HFFc6 (cell line): Measurements from ENCODE around the gene NECAB3. TPM values are rescaled to one million over a fixed set of nuclear protein-coding genes. Genes with fewer than 3 reads are reported as not detected.

Source experiments
- DNase-seq: peaks from one replicate; pipeline ENCODE4 v3.0.0-alpha.2; 2018
- H3K27ac Mint-ChIP-seq: 2 replicates; pipeline ENCODE4 v1.8.0; 2020; ENCODE audit warnings: mild to moderate bottlenecking, mixed read lengths
- H3K27me3 Mint-ChIP-seq: 2 replicates; pipeline ENCODE4 v1.8.0; 2021; ENCODE audit warnings: mild to moderate bottlenecking, moderate library complexity, mixed read lengths; ENCODE audit not compliant: insufficient read depth
- H3K36me3 Mint-ChIP-seq: 2 replicates; pipeline ENCODE4 v1.8.0; 2021; ENCODE audit warnings: low read depth, mixed read lengths
- H3K4me1 Mint-ChIP-seq: 2 replicates; pipeline ENCODE4 v1.8.0; 2020; ENCODE audit warnings: low read depth, mixed read lengths
- H3K4me3 Mint-ChIP-seq: 2 replicates; pipeline ENCODE4 v1.8.0; 2020; ENCODE audit warnings: mild to moderate bottlenecking, moderate library complexity, mixed read lengths
- H3K9me3 Mint-ChIP-seq: 2 replicates; pipeline ENCODE4 v1.8.0; 2020; ENCODE audit warnings: mild to moderate bottlenecking, mixed read lengths
- total RNA-seq, 6 experiments: library from RNA; stranded (reverse); fragmentation: NEBNext Ultra II Directional; extraction: Animal tissue kit (Norgen Biotek cat#: 25700); gene quantifications; 2 replicates in 1 of 6; 3 replicates in 5 of 6; pipeline ENCODE4 v1.2.3, GENCODE V29; 2021
- TF ChIP-seq, protein P1 (sequence below): fragments of 200-600 bp; sonication (generic); IDR thresholded peaks from 2 replicates; pipeline ENCODE4 v1.5.0; 2021; ENCODE audit warnings: antibody characterized with exemption, mild to moderate bottlenecking

Gene NECAB3
- total RNA-seq, 6 experiments from 2014 or later = 24.9 to 30.0 (median 27.0) TPM

DNA sequence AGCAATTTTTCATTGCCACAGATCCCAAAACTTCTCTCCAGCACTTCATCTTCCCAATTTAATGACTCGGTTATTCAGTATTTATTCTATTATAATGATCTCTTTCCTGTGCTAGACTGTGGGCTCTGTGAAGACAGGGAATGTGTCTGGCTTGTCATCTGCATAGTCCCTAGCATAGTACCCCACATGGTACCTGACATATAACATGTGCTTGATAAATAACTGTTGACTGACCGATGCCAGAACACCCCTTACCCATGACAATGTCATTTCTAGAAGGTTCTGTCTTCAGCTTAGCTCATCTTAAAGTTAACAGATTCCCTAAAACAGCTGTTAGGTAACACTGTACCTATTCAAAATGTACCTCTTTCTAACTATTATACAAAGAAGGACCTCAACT is 42.3 kb upstream of the NECAB3 start:
- Mint-ChIP-seq H3K27ac (no peak overlapping the region), H3K4me1 (peaks cover 18% of the 10 kb centered on the region), H3K4me3 (no peak overlapping the region), H3K9me3 (peaks cover 4% of the 10 kb centered on the region; the same call in 1 of the 2 replicates), H3K27me3 (peaks cover 4% of the 10 kb centered on the region), H3K36me3 (peaks cover 8% of the 10 kb centered on the region)
- no peak for DNase-seq
- TF ChIP-seq, protein P1, sequence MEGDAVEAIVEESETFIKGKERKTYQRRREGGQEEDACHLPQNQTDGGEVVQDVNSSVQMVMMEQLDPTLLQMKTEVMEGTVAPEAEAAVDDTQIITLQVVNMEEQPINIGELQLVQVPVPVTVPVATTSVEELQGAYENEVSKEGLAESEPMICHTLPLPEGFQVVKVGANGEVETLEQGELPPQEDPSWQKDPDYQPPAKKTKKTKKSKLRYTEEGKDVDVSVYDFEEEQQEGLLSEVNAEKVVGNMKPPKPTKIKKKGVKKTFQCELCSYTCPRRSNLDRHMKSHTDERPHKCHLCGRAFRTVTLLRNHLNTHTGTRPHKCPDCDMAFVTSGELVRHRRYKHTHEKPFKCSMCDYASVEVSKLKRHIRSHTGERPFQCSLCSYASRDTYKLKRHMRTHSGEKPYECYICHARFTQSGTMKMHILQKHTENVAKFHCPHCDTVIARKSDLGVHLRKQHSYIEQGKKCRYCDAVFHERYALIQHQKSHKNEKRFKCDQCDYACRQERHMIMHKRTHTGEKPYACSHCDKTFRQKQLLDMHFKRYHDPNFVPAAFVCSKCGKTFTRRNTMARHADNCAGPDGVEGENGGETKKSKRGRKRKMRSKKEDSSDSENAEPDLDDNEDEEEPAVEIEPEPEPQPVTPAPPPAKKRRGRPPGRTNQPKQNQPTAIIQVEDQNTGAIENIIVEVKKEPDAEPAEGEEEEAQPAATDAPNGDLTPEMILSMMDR = no peak

DNA sequence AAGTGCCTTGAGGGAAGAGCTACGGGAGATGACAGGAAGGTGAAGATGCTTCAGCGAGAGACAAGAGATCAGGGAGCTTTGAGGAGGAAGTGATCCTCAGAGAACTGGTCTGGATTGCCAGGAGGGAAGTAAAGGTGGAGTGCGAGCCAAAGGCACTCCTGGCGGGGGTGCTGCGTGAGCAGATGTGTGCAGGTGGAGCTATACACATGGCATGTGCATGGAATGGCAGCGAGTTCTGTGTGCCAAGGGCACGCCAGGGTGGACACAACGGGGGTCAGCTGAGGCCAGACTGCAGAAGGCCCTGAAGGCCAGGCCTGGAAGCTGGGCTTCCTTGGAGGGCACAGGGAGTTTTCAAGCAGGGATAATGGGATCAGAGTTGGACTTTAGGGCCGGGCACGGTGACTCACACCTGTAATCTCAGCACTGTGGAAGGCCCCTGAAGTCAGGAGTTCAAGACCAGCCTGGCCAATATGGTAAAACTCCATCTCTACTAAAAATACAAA is 39.7 kb upstream of the NECAB3 start:
- Mint-ChIP-seq H3K4me3 (no peak overlapping the region), H3K27me3 (no peaks in the 10 kb centered on the region), H3K4me1 (no peaks in the 10 kb centered on the region), H3K27ac (no peak overlapping the region), H3K36me3 (no peaks in the 10 kb centered on the region; the same call in 1 of the 2 replicates), H3K9me3 (no peaks in the 10 kb centered on the region)
- TF ChIP-seq, protein P1 = no peak
- no peak for DNase-seq

DNA sequence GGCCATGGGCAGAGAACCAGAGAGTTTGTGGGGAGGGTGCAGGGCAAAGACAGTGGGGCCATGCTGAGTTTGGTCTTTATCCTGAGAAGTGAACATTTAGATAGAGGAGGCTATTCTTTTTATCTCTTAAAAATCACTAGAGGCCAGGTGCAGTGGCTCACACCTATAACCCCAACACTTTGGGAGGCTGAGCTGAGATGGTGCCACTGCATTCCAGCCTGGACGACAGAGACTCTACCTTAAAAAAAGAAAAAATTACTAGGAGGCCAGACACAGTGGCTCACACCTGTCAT is 37.2 kb upstream of the NECAB3 start:
- TF ChIP-seq, protein P1 = no peak
- no peaks in the 10 kb centered on the region for H3K9me3 Mint-ChIP-seq
- H3K27ac Mint-ChIP-seq = no peak overlapping the region
- no peaks in the 10 kb centered on the region for H3K27me3 Mint-ChIP-seq
- H3K4me3 Mint-ChIP-seq = no peak overlapping the region
- H3K4me1 Mint-ChIP-seq = no peaks in the 10 kb centered on the region
- no peak for DNase-seq
- no peaks in the 10 kb centered on the region; the same call in 1 of the 2 replicates for H3K36me3 Mint-ChIP-seq

DNA sequence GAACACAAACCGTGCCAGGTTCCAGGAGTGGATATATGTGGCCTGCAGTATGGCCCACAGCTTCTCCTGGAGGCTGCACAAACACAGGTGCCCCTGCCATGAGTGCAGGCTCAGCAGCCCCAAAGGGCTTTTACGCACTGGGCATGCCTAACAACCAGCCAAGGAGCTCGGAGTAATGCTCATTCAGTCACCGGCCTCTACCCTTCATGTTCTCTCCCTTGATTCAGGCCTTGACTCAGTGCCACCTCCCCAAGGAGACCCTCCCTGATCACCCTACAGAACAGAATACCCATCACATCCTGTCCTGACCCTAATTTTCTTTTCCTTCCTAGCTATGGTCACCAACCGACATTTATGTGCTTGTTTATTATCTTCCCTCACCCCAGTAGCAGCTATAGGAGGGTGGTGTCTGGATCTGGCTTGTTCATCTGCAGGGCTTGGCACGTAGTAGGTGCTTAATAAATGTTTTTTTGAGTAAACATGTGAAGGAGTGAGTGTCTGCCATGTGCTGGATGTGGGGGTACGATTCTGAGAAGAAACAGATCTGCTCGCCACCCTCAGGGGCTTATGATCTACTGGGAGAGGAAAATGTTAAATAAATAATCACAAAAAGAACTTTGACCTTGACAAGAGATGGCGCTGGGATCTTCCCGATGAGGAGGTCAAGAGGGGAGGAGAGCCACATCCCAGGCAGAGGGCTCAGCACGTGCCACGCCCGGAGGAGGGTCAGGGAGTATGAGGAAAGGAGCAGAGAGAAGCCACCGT is 36.6 kb upstream of the NECAB3 start:
- H3K27ac Mint-ChIP-seq = no peak overlapping the region

DNA sequence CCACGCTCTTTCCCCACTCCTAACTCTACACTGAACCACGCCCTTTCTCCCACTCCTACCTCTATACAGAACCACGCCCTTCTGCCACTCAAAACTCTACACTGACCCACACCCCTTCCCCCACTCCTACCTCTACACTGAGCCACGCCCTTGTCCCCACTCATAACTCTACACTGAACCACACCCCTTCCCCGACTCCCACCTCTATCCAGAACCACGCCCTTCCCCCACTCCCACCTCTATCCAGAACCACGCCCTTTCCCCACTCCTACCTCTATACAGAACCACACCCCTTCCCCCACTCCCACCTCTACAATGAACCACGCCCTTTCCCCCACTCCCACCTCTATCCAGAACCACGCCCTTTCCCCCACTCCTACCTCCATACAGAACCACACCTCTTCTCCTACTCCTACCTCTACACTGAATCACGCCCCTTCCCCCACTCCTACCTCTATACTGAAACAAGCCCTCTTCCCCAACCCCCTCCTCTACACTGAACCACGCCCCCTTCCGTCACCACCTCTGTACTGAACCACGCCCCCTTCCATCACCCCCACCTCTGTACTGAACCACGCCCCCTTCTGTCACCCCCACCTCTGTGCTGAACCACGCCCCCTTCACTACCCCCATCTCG is 35.8 kb upstream of the NECAB3 start:
- Mint-ChIP-seq H3K9me3 (no peaks in the 10 kb centered on the region), H3K36me3 (no peaks in the 10 kb centered on the region; the same call in 1 of the 2 replicates), H3K4me1 (no peaks in the 10 kb centered on the region), H3K27ac (no peak overlapping the region), H3K4me3 (no peak overlapping the region), H3K27me3 (no peaks in the 10 kb centered on the region)
- TF ChIP-seq, protein P1 = no peak
- no peak for DNase-seq

More for the DNA sequence above, 36.6 kb upstream of the NECAB3 start:
- TF ChIP-seq, protein P1 = no peak
- H3K27me3 Mint-ChIP-seq = no peaks in the 10 kb centered on the region
- DNase-seq = no peak
- no peaks in the 10 kb centered on the region for H3K9me3 Mint-ChIP-seq
- no peaks in the 10 kb centered on the region; the same call in 1 of the 2 replicates for H3K36me3 Mint-ChIP-seq
- H3K4me3 Mint-ChIP-seq = no peak overlapping the region
- H3K4me1 Mint-ChIP-seq = no peaks in the 10 kb centered on the region
